PFSK-1 (cell line): Measurements from ENCODE around the gene DRD5.

Experiments used
- FOXP2 ChIP-seq: optimal IDR thresholded peaks from 2 replicates; pipeline ENCODE3; 2011; ENCODE audit warnings: borderline replicate concordance, control low read depth, inconsistent platforms; ENCODE audit not compliant: insufficient read depth; ENCODE audit errors: extremely low read length, extremely low read depth
- POLR2AphosphoS5 ChIP-seq: IDR thresholded peaks from 2 replicates; pipeline ENCODE4 v1.6.1; 2012; ENCODE audit warnings: low read depth, mild to moderate bottlenecking, control low read depth, low read length, moderate library complexity
- SIN3A ChIP-seq: IDR thresholded peaks from 2 replicates; pipeline ENCODE4 v1.6.1; 2012; ENCODE audit warnings: mild to moderate bottlenecking, low read length, moderate library complexity, borderline replicate concordance; ENCODE audit not compliant: insufficient read depth
- TAF1 ChIP-seq: IDR thresholded peaks from 2 replicates; pipeline ENCODE4 v1.6.1; 2012; ENCODE audit warnings: low read length, control low read depth, borderline replicate concordance; ENCODE audit not compliant: insufficient read depth
- TF ChIP-seq, protein P1 (sequence below), 2 experiments: IDR thresholded peaks; 2 replicates each; pipeline versions ENCODE4 v1.6.1 to v1.8.0; 2011 to 2012; ENCODE audit warnings: low read depth in 2 of 2, low read length in 2 of 2, control low read depth in 1 of 2, inconsistent platforms in 1 of 2, mild to moderate bottlenecking in 1 of 2, moderate library complexity in 1 of 2; ENCODE audit not compliant: insufficient read depth in 1 of 2

DNA sequence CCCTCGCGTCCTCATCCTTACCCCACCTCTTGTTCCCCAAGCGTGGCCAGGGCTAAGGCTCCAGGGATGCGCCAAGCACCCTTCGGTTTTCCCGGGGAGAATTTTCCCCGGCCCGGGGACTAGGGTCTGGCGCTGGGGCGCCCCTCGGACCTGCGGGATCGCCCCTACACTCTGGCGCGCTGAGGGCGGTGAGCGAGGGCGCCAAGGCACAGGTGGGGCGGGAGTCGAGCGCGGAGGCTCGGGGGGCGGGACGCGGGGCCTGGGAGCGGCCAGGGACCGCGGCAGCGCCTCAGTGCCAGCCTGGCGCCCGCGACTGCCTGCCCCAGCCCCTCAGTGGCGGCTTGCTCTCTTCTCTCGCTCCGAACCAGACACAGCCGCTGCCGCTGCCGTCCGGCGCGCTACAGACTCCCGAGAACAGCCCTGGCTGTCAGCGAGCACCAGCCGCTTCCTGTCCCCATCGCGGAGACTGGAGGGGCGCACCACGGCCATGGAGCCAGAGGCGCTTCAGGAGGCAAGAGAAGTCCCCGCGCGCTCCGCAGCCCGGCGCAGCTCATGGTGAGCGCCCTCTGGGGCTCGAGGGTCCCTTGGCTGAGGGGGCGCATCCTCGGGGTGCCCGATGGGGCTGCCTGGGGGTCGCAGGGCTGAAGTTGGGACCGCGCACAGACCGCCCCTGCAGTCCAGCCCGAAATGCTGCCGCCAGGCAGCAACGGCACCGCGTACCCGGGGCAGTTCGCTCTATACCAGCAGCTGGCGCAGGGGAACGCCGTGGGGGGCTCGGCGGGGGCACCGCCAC lies at the start of gene DRD5:
- TF ChIP-seq POLR2AphosphoS5: no peak
- no peak for TF ChIP-seq TAF1
- TF ChIP-seq, protein P1, sequence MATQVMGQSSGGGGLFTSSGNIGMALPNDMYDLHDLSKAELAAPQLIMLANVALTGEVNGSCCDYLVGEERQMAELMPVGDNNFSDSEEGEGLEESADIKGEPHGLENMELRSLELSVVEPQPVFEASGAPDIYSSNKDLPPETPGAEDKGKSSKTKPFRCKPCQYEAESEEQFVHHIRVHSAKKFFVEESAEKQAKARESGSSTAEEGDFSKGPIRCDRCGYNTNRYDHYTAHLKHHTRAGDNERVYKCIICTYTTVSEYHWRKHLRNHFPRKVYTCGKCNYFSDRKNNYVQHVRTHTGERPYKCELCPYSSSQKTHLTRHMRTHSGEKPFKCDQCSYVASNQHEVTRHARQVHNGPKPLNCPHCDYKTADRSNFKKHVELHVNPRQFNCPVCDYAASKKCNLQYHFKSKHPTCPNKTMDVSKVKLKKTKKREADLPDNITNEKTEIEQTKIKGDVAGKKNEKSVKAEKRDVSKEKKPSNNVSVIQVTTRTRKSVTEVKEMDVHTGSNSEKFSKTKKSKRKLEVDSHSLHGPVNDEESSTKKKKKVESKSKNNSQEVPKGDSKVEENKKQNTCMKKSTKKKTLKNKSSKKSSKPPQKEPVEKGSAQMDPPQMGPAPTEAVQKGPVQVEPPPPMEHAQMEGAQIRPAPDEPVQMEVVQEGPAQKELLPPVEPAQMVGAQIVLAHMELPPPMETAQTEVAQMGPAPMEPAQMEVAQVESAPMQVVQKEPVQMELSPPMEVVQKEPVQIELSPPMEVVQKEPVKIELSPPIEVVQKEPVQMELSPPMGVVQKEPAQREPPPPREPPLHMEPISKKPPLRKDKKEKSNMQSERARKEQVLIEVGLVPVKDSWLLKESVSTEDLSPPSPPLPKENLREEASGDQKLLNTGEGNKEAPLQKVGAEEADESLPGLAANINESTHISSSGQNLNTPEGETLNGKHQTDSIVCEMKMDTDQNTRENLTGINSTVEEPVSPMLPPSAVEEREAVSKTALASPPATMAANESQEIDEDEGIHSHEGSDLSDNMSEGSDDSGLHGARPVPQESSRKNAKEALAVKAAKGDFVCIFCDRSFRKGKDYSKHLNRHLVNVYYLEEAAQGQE (IDR thresholded peaks at IDR 0.05; ENCODE audit: insufficient read depth in 1 of 2, low read depth in 2 of 2, low read length in 2 of 2): no peak
- TF ChIP-seq SIN3A: no peak
- no peak for TF ChIP-seq FOXP2
